ENCODE measurements around the gene ATG3.
"Not testable (repeated sequence)": the region's sequence is repeated elsewhere in the genome, so short reads cannot be mapped to it uniquely, and the experiment has no call there.

ATG3 gene

GRCh38 chr3:112560721-112561483, 860 bp downstream of the ATG3 start:
- peak; percentile 83 for DNase-seq

- no peak for DNase-seq
These were observed 1.5 kb downstream of the ATG3 start for GRCh38 chr3:112560307-112560706.

- DNase-seq, result no peak
These were observed 3.8 kb downstream of the ATG3 start for GRCh38 chr3:112557976-112558375.

DNA sequence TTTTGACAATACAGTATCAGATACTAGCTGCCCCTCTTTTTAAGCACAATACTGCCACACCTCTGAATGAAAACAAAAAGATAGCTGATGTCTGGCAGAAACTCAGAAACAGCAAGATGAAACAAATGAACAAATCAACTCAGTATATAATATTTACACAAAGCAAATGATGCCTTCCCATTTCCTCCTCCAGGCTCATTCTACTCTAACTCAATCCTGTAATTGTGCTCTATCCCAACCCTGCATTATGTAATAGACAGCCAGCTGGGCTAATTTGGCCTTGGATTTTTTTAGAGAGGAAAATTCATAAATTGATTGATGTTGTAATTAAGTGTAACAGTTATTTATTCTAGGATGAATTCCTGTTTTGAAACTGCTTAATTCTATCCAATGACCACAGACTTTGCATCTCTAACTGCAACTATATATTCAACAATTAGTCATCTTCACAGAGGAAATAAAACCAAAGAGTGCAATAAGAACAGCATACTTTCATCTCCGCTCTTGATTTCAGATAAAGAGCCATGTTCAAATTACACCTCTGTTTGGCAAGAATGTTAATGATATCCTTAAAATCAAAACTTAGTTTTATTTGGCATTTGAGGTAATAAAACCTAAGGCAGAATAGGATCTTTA, 6.1 kb downstream of the ATG3 start:
- DNase-seq, result no peak

DNA sequence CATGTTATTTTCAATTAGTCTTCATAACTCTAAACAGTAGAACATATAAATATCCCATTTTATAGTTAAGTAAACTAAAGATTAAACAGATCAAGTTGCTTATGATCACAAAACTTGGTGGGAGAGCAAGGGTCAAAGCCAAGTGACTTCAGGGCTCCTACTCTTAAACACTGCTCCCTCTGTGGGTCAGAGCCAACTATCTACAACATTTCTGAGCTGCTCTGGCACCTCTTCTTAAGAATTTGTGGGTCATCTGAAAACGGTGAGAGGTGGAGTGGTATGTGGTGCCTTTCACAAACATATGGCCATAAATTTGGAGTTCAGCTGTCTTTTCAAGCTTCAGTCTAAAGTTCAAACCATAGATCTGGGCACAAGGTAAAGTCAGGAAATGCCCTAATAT, 10.9 kb downstream of the ATG3 start:
- DNase-seq, result no peak

- no peak for DNase-seq
These were observed 15.5 kb downstream of the ATG3 start for GRCh38 chr3:112546216-112546759.

DNA sequence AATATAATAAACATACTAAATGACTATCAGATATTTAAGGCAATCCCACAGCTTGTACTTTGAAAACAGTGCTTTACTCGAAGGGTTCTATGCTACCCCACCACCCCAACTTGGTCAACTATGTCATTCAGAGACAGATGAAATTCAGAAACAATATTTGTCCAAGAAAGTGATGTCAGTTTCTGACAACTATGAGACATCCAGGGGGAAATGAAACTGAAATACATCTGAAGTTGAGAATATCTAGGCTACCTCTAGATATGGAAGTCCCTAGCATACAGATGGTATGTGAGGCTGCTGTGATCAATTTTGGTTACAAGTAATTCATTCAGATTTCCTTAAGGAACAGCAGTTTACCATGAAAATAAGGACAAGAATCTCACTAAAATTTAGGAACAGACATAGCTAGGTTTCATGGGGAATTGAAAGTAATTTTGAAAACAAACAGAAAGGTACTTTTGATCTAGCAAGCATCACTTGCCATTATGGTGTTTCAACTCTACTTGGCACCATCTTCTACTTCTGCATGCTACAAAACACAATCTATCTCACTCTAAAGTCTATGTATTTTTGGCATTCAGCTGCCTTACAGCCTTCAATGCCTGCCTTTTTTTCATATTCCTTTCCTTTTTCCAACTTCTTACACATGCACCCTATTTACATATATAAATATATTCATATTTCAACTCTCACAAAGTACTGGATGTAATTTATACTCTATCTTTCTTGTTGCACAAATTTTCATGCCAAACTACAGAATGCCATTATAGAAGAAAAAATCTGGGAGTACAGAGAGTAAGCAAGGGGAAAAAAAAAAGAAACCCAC, 21.7 kb downstream of the ATG3 start:
- DNase-seq, result no peak

DNA sequence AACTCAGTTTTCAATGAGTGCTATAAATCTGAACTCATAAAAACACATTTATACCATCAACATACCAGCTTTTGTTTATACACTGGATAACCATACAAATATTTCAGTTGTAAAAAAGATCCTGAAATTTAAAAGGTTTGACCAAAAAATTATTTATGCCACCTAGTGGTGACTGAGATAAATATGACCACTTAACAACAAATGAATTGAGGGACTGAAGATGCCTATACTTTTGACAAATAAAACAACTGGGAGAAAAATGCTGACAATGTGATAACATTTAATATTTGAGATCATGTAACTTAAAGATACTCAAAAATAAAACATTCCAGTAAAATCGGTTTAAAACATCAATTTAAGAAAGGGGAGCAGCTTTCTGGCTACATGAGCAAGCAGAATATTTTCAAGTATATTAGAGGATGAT, 30.4 kb downstream of the ATG3 start:
- DNase-seq, result peak; percentile 21

- DNase-seq, result no peak
These were observed 31.2 kb downstream of the ATG3 start for GRCh38 chr3:112530573-112530972.

GRCh38 chr3:112524127-112524526, 37.6 kb downstream of the ATG3 start:
- not testable (repeated sequence) for DNase-seq

DNA sequence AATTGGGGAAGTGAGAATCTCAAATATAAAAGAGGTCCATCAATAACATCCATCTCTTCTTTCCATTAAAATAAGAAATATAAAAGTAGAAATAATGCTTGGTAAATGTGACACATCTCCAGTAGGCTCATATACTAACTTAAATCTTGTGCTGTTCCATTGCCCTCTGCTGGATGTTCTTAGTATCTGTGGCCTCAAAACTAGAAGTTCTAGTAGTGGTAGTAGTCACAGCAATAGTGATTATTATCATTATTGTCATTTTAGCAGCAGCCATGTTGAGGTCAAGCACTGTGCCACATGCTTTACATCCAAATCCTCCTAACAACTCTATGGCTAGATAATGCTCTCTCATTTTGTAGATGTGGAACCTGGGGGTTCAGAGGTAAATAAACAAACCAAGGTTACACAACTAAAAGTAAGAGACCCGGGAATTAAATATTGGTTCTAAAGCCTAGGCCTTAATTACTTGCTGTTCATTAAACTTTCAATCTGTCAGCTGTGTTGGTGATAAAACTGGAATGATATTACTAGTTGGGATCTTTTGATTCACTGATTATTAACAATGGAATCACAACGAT, 42.2 kb downstream of the ATG3 start:
- DNase-seq, result peak; percentile 85

DNA sequence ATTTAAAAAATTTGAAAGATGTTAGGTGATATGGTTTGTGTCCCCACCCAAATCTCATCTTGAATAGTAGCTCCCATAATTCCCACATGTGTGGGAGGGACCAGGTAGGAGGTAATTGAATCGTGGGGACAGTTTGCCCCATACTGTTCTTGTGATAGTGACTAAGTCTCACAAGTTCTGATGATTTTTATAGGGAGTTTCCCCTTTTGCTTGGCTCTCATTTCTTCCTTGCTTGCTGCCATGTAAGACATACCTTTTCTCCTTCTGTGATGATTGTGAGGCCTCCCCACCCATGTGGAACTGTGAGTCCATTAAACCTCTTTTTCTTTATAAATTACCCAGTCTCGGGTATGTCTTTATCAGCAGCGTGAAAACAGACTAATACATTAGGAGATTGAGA, 42.8 kb downstream of the ATG3 start:
- DNase-seq, result not testable (repeated sequence)

DNA sequence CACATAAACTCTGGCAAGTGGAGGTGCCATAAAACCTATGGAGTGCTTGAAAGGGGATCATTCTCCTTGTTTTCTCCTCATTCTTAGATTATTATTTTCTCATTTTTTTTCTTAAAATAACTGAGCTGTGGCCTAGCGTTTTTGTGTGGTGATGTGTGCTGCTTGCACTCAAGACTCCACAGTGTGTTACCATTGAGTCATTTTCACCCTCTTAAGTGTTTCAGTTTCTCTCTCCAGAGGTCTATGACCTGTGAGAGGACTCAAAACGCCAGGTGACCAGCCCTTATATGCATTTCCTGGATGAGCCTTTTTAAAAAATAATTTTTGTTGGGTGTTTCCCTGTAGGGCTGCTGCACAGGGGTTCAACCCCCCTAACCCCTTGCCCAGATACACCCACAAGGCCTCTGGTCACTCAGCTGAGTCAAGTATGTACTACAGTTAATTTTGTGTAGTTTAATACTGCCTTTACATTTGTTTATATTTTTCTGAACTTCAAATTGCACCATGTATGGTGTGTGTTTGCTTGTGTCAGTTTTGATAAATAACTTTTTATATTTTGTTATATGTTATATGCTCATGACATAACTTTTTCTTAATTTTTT, 47.1 kb downstream of the ATG3 start:
- DNase-seq, result no peak

DNA sequence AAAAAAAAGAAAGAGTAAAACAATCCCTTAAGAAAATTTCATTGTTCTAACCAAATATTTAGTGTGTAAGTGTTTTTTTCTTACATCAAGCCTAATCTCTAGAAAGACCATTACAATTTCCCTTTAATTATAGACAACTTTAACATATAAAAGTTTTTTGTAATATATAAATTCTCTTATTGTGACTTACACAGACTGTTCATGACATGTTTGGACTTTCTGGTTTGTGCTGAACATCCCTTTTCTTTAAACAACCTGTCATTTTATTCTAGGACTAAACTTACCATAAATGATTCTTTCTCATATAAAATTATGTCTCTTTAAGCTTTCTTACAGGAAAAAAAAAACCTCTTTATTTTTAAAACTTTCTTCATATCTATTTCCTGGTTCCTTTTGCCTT, 49.4 kb downstream of the ATG3 start:
- peak; percentile 25 for DNase-seq

DNA sequence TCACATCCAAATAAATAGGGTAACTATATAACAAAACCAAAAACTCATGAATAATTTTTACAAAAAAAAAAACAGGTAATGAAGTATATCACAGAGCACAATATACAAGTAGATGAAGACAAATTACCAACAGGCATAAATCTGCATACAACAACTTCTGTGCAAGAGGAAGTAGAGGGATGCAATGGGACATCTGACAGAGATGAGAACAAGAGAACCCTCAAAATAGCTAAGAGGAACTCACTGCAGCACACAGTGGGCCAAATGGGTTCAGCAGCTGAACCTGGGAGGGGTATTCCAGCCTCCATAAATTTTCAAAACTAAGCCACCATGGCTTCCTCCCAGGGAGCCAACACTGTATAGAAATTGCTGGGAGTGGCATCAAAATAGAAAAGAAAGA, 52.9 kb downstream of the ATG3 start:
- no peak for DNase-seq

DNA sequence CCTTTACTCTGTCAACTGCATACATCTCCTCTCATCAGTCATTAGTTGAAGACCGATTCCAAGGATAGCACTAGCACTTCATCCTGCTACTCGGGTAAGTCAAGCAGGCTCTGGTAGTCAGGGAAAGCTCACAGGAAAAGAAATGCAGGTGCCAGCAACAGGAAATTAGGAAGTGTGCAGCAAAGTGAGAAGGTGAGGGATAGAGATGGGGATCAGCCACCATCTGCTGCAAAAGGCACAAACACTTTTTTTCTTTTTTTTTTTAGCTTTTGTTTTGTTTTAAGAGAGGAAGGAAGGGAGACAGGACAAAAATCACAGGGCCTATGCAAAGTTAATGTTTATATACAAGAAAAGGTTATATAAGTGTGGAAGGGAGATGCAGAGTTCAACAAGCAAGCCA, 53.5 kb downstream of the ATG3 start:
- no peak for DNase-seq

DNA sequence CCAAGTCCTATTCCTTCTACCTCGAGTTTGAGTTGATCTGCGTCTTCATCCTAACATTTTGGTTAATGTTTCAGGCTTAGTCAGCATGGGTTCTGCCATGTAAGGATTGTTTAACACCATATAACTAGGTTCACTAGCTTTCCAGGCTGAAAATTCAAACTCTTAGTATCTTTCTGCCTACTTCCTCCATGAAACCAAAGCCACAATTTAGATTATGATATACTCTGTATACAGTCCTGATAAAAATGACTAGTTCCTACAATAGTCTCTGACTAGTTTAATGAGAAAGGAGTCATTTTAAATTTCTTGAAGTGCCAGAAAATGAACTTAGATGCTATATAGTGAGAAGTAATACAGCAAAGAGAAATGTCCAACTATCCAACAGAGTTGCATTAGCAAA, 55.9 kb downstream of the ATG3 start:
- DNase-seq, result no peak

DNA sequence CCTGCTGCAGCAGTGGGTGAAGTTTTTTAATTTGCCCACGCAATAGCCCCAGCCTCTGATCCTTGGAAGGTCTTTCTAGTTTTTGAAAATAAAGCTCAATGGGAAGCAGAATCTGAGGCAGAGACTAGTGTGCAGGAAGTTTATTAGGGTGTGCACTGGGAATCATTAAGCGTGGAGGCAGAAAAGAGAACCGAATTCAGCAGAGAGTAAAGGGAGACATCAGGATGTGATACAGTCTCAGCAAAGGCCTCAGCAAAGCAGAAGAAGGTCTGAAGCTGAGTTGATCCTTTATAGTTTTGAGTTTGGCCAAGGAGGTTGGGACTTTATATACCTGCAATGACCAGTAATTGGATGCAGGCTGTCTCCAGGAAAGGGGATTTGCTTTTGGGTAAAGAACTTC, 57.6 kb downstream of the ATG3 start:
- DNase-seq, result no peak

- no peak for DNase-seq
These were observed 58.3 kb downstream of the ATG3 start for GRCh38 chr3:112503304-112503972.

GRCh38 chr3:112500621-112501020, 61.1 kb downstream of the ATG3 start:
- DNase-seq, result no peak

- DNase-seq, result no peak
These were observed 62.6 kb downstream of the ATG3 start, which contains the start of gene BTLA for GRCh38 chr3:112498914-112499711. Gene BTLA, minus strand, starts transcription at chr3:112499472. Its CDS starts 114 bp downstream, at chr3:112499358.
